Measurements from ENCODE around the gene VASP.
A peak's percentile ranks its signal among the peaks of the same experiment; 100 is the strongest.

VASP gene

DNA sequence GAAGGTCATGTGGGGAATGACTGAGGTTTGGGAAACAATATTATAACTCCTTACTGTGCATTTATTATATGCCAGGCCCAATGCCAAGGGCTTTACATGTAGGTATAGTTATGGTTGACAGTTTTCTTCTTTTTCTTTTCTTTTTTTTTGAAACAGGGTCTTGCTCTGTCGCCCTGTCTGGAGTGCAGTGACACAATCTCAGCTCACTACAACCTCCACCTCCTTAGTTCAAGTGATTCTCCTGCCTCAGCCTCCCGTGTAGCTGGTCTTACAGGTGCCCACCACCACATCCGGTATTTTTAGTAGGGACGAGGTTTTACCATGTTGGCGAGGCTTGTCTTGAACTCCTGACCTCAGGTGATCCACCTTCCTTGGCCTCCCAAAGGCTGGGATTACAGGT lies 24.2 kb upstream of the VASP start:
- H3K4me1 ChIP-seq (ENCODE audit: insufficient read depth, insufficient read length): peaks cover 2% of the 10 kb centered on the region
- H3K27me3 ChIP-seq (ENCODE audit: insufficient read depth, insufficient read length): no peaks in the 10 kb centered on the region
- peaks cover 5% of the 10 kb centered on the region for H3K36me3 ChIP-seq (ENCODE audit: insufficient read depth, insufficient read length, low read length)
- no peak overlapping the region for H3K4me3 ChIP-seq (ENCODE audit: insufficient read length, low read depth)
- H3K9ac ChIP-seq (ENCODE audit: insufficient read length, low read depth): no peak overlapping the region
- DNase-seq (ENCODE audit: low read depth, low spot score): no peak
- no peaks in the 10 kb centered on the region for H3K9me3 ChIP-seq (ENCODE audit: insufficient read depth, low read length)
- TF ChIP-seq YY1 (IDR thresholded peaks at IDR 0.05; ENCODE audit: insufficient read depth, insufficient read length): no peak
- TF ChIP-seq SUZ12 (IDR thresholded peaks at IDR 0.05; ENCODE audit: extremely low read depth, insufficient read depth, insufficient read length): no peak
- no peak for TF ChIP-seq ZNF274 (IDR thresholded peaks at IDR 0.05; ENCODE audit: low read depth, low read length)

DNA sequence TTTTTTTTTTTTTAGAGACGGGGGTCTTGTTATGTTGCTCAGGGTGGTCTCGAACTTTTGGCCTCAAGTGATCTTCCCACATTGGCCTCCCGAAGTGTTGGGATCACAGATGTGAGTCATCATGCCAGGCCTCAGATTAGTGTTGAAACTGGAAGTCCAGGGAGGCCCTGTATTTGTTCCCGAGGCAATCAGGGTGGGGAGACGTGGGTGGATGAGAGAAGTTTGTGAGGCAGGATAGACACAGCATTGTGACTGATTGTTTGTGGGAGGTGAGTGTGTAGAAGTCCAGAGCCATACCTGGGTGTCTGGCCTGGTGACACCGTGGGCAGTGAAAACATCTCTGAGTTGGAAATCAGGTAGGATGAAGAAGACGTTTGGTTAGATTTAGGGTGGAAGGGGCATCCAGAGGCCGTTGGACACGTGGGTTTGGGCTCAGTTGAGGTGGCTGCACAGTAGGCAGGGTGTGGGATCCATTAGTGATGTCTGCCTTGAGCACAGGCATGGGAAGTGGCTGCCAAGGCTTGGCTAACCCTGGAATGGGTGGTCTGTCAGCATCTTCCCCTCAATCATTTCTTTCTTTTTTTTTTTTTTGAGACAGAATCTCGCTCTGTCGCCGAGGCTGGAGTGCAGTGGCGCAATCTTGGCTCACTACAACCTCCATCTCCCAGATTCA lies 22.9 kb upstream of the VASP start:
- DNase-seq (ENCODE audit: low read depth, low spot score): no peak
- Histone ChIP-seq H3K9ac (ENCODE audit: insufficient read length, low read depth) (no peak overlapping the region), H3K4me3 (ENCODE audit: insufficient read length, low read depth) (no peak overlapping the region), H3K4me1 (ENCODE audit: insufficient read depth, insufficient read length) (peaks cover 2% of the 10 kb centered on the region), H3K36me3 (ENCODE audit: insufficient read depth, insufficient read length, low read length) (peaks cover 18% of the 10 kb centered on the region), H3K27me3 (ENCODE audit: insufficient read depth, insufficient read length) (no peaks in the 10 kb centered on the region), H3K9me3 (ENCODE audit: insufficient read depth, low read length) (no peaks in the 10 kb centered on the region)
- TF ChIP-seq SUZ12 (IDR thresholded peaks at IDR 0.05; ENCODE audit: extremely low read depth, insufficient read depth, insufficient read length) (no peak), ZNF274 (IDR thresholded peaks at IDR 0.05; ENCODE audit: low read depth, low read length) (no peak), YY1 (IDR thresholded peaks at IDR 0.05; ENCODE audit: insufficient read depth, insufficient read length) (no peak)

DNA sequence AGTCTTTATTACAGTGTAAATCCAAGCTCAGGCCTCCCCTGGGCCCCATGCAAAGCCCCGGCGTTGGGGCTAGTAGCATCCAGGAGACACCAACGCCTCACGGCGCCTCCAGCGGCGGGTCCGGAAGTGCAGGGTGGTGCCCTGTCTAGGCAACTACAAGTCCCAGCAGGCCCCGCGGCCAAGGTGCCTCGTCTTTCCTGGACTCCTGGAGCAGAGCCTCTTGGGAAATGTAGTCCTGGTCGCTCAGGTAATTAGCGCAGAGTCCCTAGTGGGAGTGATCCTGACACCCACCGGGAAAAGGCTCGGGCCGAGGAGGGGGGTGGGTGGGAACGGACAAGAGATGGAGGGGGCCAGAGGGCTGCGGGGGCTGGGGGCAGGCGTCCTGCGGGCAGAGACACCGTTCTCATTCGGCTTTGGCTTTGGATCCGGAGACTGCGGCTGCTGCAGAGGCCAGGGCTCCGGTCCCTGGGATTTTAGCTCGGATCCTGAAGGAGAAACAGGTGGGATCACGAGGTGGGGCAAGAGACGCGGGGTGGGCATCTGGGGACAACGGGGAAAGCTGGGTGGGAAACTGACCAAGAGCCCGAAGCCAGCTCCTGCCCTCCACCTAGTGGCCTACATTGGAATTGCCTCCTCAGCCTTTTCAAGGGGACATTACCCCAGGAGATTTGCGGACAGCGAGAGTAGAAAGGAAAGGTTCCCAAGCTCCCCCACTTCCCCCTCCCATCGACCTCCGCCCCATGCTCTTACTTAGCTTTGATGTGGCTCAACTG lies 21.8 kb upstream of the VASP start:
- TF ChIP-seq SUZ12 (IDR thresholded peaks at IDR 0.05; ENCODE audit: extremely low read depth, insufficient read depth, insufficient read length) (no peak), ZNF274 (IDR thresholded peaks at IDR 0.05; ENCODE audit: low read depth, low read length) (no peak), YY1 (IDR thresholded peaks at IDR 0.05; ENCODE audit: insufficient read depth, insufficient read length) (no peak)
- H3K4me3 ChIP-seq (ENCODE audit: insufficient read length, low read depth): peak overlapping the region; percentile 28
- peaks cover 2% of the 10 kb centered on the region for H3K4me1 ChIP-seq (ENCODE audit: insufficient read depth, insufficient read length)
- H3K9ac ChIP-seq (ENCODE audit: insufficient read length, low read depth): no peak overlapping the region
- no peaks in the 10 kb centered on the region for H3K27me3 ChIP-seq (ENCODE audit: insufficient read depth, insufficient read length)
- no peaks in the 10 kb centered on the region for H3K9me3 ChIP-seq (ENCODE audit: insufficient read depth, low read length)
- DNase-seq (ENCODE audit: low read depth, low spot score): no peak
- peaks cover 18% of the 10 kb centered on the region for H3K36me3 ChIP-seq (ENCODE audit: insufficient read depth, insufficient read length, low read length)

DNA sequence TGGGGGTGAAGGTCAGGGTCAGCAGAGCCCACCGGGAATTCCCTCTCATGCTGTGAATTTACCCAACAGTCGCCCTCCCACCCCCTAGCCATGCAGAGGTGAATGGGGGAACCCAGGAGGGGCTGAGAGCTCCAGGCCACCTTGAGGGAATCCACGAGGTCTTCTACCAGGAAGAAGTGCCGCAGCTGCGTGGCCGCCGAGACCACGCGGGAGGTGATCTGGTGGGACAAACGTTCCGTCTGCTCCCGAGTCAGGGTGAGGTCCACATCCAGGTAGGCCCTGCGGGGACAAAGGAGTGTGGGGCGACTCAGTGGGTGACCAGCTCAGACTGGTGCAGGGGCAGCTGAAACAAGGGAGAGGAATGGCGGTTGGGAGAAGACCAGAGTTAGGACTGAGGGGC lies 18.6 kb upstream of the VASP start:
- Histone ChIP-seq H3K27me3 (ENCODE audit: insufficient read depth, insufficient read length) (no peaks in the 10 kb centered on the region), H3K9ac (ENCODE audit: insufficient read length, low read depth) (no peak overlapping the region), H3K4me3 (ENCODE audit: insufficient read length, low read depth) (no peak overlapping the region), H3K9me3 (ENCODE audit: insufficient read depth, low read length) (no peaks in the 10 kb centered on the region), H3K36me3 (ENCODE audit: insufficient read depth, insufficient read length, low read length) (peaks cover 18% of the 10 kb centered on the region), H3K4me1 (ENCODE audit: insufficient read depth, insufficient read length) (peaks cover 2% of the 10 kb centered on the region)
- no peak for DNase-seq (ENCODE audit: low read depth, low spot score)
- no peak for TF ChIP-seq YY1 (IDR thresholded peaks at IDR 0.05; ENCODE audit: insufficient read depth, insufficient read length)
- TF ChIP-seq ZNF274 (IDR thresholded peaks at IDR 0.05; ENCODE audit: low read depth, low read length): no peak
- TF ChIP-seq SUZ12 (IDR thresholded peaks at IDR 0.05; ENCODE audit: extremely low read depth, insufficient read depth, insufficient read length): no peak

DNA sequence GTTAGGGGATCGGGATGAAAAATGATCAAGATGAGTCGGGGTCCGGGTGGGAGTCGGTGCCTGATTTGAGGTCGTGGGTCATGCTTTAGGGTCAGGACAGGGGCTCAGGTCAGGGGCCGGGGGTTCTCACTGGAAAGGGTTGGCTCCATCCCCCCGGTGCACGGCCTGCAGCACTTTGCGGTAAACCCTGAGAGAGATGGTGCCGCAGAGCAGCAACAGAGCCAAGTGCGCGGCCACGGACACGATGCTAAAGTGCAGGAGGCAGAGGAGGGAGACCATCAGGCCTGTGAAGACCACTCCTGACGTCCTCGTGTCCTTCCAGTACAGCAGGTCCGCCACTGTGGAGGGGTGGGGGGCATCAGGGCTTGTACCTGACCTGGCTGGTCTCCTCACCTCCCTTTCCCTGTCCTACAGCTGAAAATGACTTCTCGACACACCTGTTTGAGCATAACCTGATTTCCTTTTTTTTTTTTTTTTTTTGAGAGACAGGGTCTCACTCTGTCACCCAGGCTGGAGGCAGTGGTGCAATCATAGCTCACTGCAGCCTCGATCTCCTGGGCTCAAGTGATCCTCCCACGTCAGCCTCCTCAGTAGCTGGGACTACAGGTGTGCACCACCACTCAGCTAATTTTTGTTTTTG lies 17.9 kb upstream of the VASP start:
- no peak for DNase-seq (ENCODE audit: low read depth, low spot score)
- H3K27me3 ChIP-seq (ENCODE audit: insufficient read depth, insufficient read length): no peaks in the 10 kb centered on the region
- H3K9me3 ChIP-seq (ENCODE audit: insufficient read depth, low read length): no peaks in the 10 kb centered on the region
- H3K36me3 ChIP-seq (ENCODE audit: insufficient read depth, insufficient read length, low read length): peaks cover 23% of the 10 kb centered on the region
- peaks cover 2% of the 10 kb centered on the region for H3K4me1 ChIP-seq (ENCODE audit: insufficient read depth, insufficient read length)
- H3K4me3 ChIP-seq (ENCODE audit: insufficient read length, low read depth): no peak overlapping the region
- H3K9ac ChIP-seq (ENCODE audit: insufficient read length, low read depth): no peak overlapping the region
- TF ChIP-seq SUZ12 (IDR thresholded peaks at IDR 0.05; ENCODE audit: extremely low read depth, insufficient read depth, insufficient read length) (no peak), YY1 (IDR thresholded peaks at IDR 0.05; ENCODE audit: insufficient read depth, insufficient read length) (no peak), ZNF274 (IDR thresholded peaks at IDR 0.05; ENCODE audit: low read depth, low read length) (no peak)

DNA sequence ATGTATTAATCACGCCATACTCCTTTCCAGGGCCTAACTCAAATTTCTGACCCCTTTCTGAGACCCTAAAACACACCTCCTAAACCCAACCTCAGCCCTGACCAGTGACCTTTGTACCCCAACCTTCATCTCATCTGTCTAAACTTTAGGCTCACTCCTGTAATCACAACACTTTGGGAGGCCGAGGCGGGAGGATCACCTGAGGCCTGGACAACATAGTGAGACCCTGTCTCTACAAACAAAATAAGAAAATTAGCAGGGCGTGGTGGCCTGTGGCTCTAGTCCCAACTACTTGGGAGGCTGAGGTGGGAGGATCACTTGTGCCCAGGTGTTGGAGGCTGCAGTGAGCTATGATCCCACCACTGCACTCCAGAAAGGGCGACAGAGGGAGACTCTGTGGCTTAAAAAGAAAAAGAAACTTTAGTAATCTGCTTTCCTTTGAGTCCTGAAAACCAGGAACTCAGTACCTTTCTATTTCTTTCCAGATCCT lies 15.1 kb upstream of the VASP start:
- Histone ChIP-seq H3K4me1 (ENCODE audit: insufficient read depth, insufficient read length) (no peaks in the 10 kb centered on the region), H3K9me3 (ENCODE audit: insufficient read depth, low read length) (no peaks in the 10 kb centered on the region), H3K36me3 (ENCODE audit: insufficient read depth, insufficient read length, low read length) (peaks cover 28% of the 10 kb centered on the region), H3K4me3 (ENCODE audit: insufficient read length, low read depth) (no peak overlapping the region), H3K9ac (ENCODE audit: insufficient read length, low read depth) (no peak overlapping the region), H3K27me3 (ENCODE audit: insufficient read depth, insufficient read length) (no peaks in the 10 kb centered on the region)
- no peak for TF ChIP-seq SUZ12 (IDR thresholded peaks at IDR 0.05; ENCODE audit: extremely low read depth, insufficient read depth, insufficient read length)
- DNase-seq (ENCODE audit: low read depth, low spot score): no peak

All from NT2/D1 (cell line).